DND-41 (cell line): ENCODE measurements around the gene TIMMDC1.

ENCODE experiments used
- ATAC-seq: fragments of 200-7000 bp; cut with Tn5 transposase; 3 replicates; pipeline ENCODE4 v1.9.1; 2021; ENCODE audit warnings: low read depth; ENCODE audit not compliant: insufficient read depth
- DNase-seq: peaks from one replicate; pipeline ENCODE4 v3.0.0-alpha.2; 2020
- H2AFZ ChIP-seq: 2 replicates; pipeline ENCODE4 v1.6.0; 2012; ENCODE audit warnings: low read depth, low read length
- H3K27ac ChIP-seq: 2 replicates; pipeline ENCODE4 v1.5.1; 2012; ENCODE audit warnings: low read length, inconsistent platforms
- H3K27me3 ChIP-seq: fragments of 200-600 bp; sonication (generic); 2 replicates; pipeline ENCODE4 v1.6.0; 2012; ENCODE audit warnings: low read length, mild to moderate bottlenecking, inconsistent platforms; ENCODE audit not compliant: insufficient read depth, poor library complexity
- H3K36me3 ChIP-seq: 2 replicates; pipeline ENCODE4 v1.5.1; 2012; ENCODE audit warnings: low read length, inconsistent platforms; ENCODE audit not compliant: insufficient read depth
- H3K4me1 ChIP-seq: 2 replicates; pipeline ENCODE4 v1.5.1; 2012; ENCODE audit warnings: mild to moderate bottlenecking, low read length; ENCODE audit not compliant: insufficient read depth
- H3K4me2 ChIP-seq: 2 replicates; pipeline ENCODE4 v1.6.0; 2012; ENCODE audit warnings: mild to moderate bottlenecking, moderate library complexity, low read length, inconsistent platforms; ENCODE audit not compliant: insufficient read depth
- H3K4me3 ChIP-seq, 2 experiments: fragments of 200-600 bp in 1 of 2; shearing (Covaris generic) in 1 of 2; 2 replicates each; pipeline ENCODE4 v1.5.1; 2012 to 2016; ENCODE audit warnings: inconsistent platforms in 2 of 2, low read length in 2 of 2, mild to moderate bottlenecking in 2 of 2, low read depth in 1 of 2, moderate library complexity in 1 of 2
- H3K79me2 ChIP-seq: 2 replicates; pipeline ENCODE4 v1.6.0; 2012; ENCODE audit warnings: low read length, inconsistent platforms; ENCODE audit not compliant: insufficient read depth
- H3K9ac ChIP-seq: 2 replicates; pipeline ENCODE4 v1.6.0; 2012; ENCODE audit warnings: low read depth, mild to moderate bottlenecking, inconsistent platforms, low read length, moderate library complexity
- H3K9me3 ChIP-seq: 2 replicates; pipeline ENCODE4 v1.5.1; 2012; ENCODE audit warnings: low read length, moderate library complexity, mild to moderate bottlenecking, inconsistent platforms; ENCODE audit not compliant: insufficient read depth, severe bottlenecking
- H4K20me1 ChIP-seq: 2 replicates; pipeline ENCODE4 v1.6.0; 2012; ENCODE audit warnings: low read length; ENCODE audit not compliant: insufficient read depth
- EZH2 ChIP-seq: IDR thresholded peaks from 3 replicates; pipeline ENCODE4 v1.6.1; 2012; ENCODE audit warnings: borderline replicate concordance, low read depth, mild to moderate bottlenecking, moderate library complexity, low read length, inconsistent platforms; ENCODE audit not compliant: severe bottlenecking
- TF ChIP-seq, protein P1 (sequence below): IDR thresholded peaks from 2 replicates; pipeline ENCODE4 v1.5.1; 2012; ENCODE audit warnings: borderline replicate concordance, low read length, moderate library complexity, mild to moderate bottlenecking; ENCODE audit not compliant: poor library complexity, severe bottlenecking; ENCODE audit errors: extremely low read depth

The TIMMDC1 gene

DNA sequence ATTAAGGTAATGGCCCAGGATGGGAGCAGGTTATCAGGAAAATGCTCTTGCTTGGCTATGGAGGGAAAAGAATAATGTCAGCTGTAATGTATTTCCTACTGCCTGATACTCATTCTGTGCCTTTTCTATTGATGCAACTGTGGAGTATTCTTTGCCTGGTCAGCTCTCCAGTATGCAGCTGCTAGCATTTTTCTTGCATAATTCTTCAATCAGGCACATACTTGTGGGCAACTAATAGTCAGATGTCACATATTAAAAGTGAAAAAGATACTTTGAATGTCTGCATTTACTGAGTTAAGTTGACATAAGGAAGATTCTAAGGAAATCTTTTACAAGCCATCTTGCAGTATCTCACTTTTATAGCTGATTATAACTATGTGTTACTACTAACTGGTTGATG, 31.5 kb downstream of the TIMMDC1 start:
- Histone ChIP-seq H3K4me3 (no peak overlapping the region), H3K9ac (no peak overlapping the region), H4K20me1 (no peaks in the 10 kb centered on the region), H2AFZ (no peak overlapping the region), H3K4me2 (no peak overlapping the region), H3K27me3 (no peaks in the 10 kb centered on the region), H3K79me2 (no peaks in the 10 kb centered on the region), H3K36me3 (peaks cover 6% of the 10 kb centered on the region; the same call in 1 of the 2 replicates), H3K27ac (no peak overlapping the region), H3K4me1 (no peaks in the 10 kb centered on the region), H3K9me3 (no peaks in the 10 kb centered on the region)
- no peak for TF ChIP-seq EZH2
- TF ChIP-seq, protein P1, sequence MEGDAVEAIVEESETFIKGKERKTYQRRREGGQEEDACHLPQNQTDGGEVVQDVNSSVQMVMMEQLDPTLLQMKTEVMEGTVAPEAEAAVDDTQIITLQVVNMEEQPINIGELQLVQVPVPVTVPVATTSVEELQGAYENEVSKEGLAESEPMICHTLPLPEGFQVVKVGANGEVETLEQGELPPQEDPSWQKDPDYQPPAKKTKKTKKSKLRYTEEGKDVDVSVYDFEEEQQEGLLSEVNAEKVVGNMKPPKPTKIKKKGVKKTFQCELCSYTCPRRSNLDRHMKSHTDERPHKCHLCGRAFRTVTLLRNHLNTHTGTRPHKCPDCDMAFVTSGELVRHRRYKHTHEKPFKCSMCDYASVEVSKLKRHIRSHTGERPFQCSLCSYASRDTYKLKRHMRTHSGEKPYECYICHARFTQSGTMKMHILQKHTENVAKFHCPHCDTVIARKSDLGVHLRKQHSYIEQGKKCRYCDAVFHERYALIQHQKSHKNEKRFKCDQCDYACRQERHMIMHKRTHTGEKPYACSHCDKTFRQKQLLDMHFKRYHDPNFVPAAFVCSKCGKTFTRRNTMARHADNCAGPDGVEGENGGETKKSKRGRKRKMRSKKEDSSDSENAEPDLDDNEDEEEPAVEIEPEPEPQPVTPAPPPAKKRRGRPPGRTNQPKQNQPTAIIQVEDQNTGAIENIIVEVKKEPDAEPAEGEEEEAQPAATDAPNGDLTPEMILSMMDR, result no peak
- ATAC-seq, result no peak
- DNase-seq, result no peak

- Histone ChIP-seq H4K20me1 (no peaks in the 10 kb centered on the region), H3K9ac (no peak overlapping the region), H3K4me1 (no peaks in the 10 kb centered on the region), H3K79me2 (no peaks in the 10 kb centered on the region), H3K4me2 (no peak overlapping the region), H2AFZ (no peak overlapping the region), H3K27me3 (no peaks in the 10 kb centered on the region), H3K9me3 (no peaks in the 10 kb centered on the region), H3K27ac (no peak overlapping the region), H3K36me3 (peaks cover 3% of the 10 kb centered on the region; the same call in 1 of the 2 replicates), H3K4me3 (no peak overlapping the region)
- ATAC-seq, result no peak
- TF ChIP-seq EZH2, result no peak
- TF ChIP-seq, protein P1, result no peak
- no peak for DNase-seq
Measured at GRCh38 chr3:119530456-119530855, 32.1 kb downstream of the TIMMDC1 start.

GRCh38 chr3:119531151-119531550, 32.8 kb downstream of the TIMMDC1 start:
- Histone ChIP-seq H3K9me3 (no peaks in the 10 kb centered on the region), H3K27ac (no peak overlapping the region), H2AFZ (no peak overlapping the region), H3K9ac (no peak overlapping the region), H3K4me3 (no peak overlapping the region), H3K4me2 (no peak overlapping the region), H3K4me1 (no peaks in the 10 kb centered on the region), H4K20me1 (no peaks in the 10 kb centered on the region), H3K36me3 (no peaks in the 10 kb centered on the region; the same call in 1 of the 2 replicates), H3K27me3 (no peaks in the 10 kb centered on the region), H3K79me2 (no peaks in the 10 kb centered on the region)
- no peak for DNase-seq
- ATAC-seq, result no peak
- TF ChIP-seq EZH2, result no peak
- TF ChIP-seq, protein P1, result no peak

DNA sequence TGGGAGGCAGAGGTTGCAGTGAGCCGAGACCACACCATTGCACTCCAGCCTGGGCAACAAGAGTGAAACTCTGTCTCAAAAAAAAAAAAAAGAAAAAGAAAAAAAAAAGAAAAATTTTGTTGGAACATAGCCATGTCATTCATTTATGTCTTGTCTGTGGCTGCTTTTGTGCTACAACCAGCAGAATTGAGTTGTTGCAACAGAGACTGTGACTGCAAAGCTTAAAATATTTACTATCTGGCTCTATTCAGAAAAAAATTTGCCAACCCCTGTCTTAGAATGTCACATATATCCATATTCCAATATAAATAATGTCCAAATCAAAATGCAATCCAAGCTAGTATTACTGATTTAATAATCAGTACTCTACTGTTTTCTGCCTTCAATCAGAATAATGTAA, 35.9 kb downstream of the TIMMDC1 start:
- Histone ChIP-seq H2AFZ (no peak overlapping the region), H3K4me1 (no peaks in the 10 kb centered on the region), H3K4me3 (no peak overlapping the region), H3K4me2 (no peak overlapping the region), H3K79me2 (no peaks in the 10 kb centered on the region), H3K27ac (no peak overlapping the region), H3K27me3 (no peaks in the 10 kb centered on the region), H4K20me1 (no peaks in the 10 kb centered on the region), H3K36me3 (no peaks in the 10 kb centered on the region), H3K9me3 (no peaks in the 10 kb centered on the region), H3K9ac (no peak overlapping the region)
- ATAC-seq (no peak), DNase-seq (no peak)
- TF ChIP-seq, protein P1, result no peak
- no peak for TF ChIP-seq EZH2
